Testis (tissue), 2 donors: ENCODE results near the gene FNIP1.
"Not testable (repeated sequence)": the region's sequence is repeated elsewhere in the genome, so short reads cannot be mapped to it uniquely, and the experiment has no call there.

Source experiments
- POLR2A ChIP-seq: fragments of 450-650 bp; IDR thresholded peaks from one replicate; pipeline ENCODE4 v1.6.1; 2017; ENCODE audit warnings: antibody characterized with exemption, mild to moderate bottlenecking, moderate library complexity
- TF ChIP-seq, protein P1 (sequence below), 3 experiments: fragments of 450-650 bp in 2 of 3; fragments of 200-600 bp in 1 of 3; sonication (generic) in 1 of 3; IDR thresholded peaks; one replicate each; pipeline ENCODE4 v1.5.1; 2016 to 2019; ENCODE audit warnings: antibody characterized with exemption in 3 of 3, mild to moderate bottlenecking in 2 of 3, moderate library complexity in 1 of 3

DNA sequence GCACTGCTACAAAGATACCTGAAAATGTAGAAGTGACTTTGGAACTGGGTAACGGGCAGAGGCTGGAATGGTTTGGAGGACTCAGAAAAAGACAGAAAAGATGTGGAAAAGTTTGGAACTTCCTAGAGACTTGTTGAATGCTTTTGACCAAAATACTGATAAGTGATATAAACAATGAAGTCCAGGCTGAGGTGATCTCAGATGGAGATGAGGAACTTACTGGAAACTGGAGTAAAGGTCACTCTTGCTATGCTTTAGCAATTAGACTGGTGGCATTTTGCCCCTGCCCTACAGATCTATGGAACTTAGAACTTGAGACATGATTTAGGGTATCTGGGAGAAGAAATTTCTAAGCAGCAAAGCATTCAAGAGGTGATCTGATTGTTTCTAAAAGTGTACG, 203.4 kb downstream of the FNIP1 start:
- TF ChIP-seq, protein P1, sequence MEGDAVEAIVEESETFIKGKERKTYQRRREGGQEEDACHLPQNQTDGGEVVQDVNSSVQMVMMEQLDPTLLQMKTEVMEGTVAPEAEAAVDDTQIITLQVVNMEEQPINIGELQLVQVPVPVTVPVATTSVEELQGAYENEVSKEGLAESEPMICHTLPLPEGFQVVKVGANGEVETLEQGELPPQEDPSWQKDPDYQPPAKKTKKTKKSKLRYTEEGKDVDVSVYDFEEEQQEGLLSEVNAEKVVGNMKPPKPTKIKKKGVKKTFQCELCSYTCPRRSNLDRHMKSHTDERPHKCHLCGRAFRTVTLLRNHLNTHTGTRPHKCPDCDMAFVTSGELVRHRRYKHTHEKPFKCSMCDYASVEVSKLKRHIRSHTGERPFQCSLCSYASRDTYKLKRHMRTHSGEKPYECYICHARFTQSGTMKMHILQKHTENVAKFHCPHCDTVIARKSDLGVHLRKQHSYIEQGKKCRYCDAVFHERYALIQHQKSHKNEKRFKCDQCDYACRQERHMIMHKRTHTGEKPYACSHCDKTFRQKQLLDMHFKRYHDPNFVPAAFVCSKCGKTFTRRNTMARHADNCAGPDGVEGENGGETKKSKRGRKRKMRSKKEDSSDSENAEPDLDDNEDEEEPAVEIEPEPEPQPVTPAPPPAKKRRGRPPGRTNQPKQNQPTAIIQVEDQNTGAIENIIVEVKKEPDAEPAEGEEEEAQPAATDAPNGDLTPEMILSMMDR (IDR thresholded peaks at IDR 0.05), result not testable (repeated sequence)
- TF ChIP-seq POLR2A, result not testable (repeated sequence)
